CD4-positive, alpha-beta T cell (primary cell): ENCODE measurements around the gene ST14. TPM values are rescaled to one million over a fixed set of nuclear protein-coding genes. Genes with fewer than 3 reads are reported as not detected.
A peak's percentile ranks its signal among the peaks of the same experiment; 100 is the strongest.
"Not testable (repeated sequence)": the region's sequence is repeated elsewhere in the genome, so short reads cannot be mapped to it uniquely, and the experiment has no call there.

Experiments
- ATAC-seq: fragments of 200-7000 bp; cut with Tn5 transposase; one replicate; pipeline ENCODE4 v1.10.0; 2022; ENCODE audit warnings: mild to moderate bottlenecking; ENCODE audit not compliant: poor library complexity
- CTCF ChIA-PET: fragments of 350-600 bp; sonication (Branson Sonifier 250); formaldehyde crosslinking; loops from one replicate; lab custom pipeline; 2021; ENCODE audit warnings: antibody characterized with exemption, inconsistent platforms; lab: Charles Lee
- POLR2A ChIA-PET: fragments of 350-600 bp; sonication (Branson Sonifier 250); formaldehyde crosslinking; loops from one replicate; lab custom pipeline; 2021; ENCODE audit warnings: antibody characterized with exemption, inconsistent platforms; lab: Charles Lee
- DNase-seq, 14 experiments: peaks; one replicate each; pipeline ENCODE4 v3.0.0-alpha.2; 2013 to 2020; ENCODE audit warnings: mixed read lengths in 2 of 14
- H3K27ac ChIP-seq, 2 donors: one replicate each; pipeline versions ENCODE4 v1.5.1 to v1.7.0; 2013; ENCODE audit warnings: low read length in 2 of 2, low read depth in 1 of 2, mild to moderate bottlenecking in 1 of 2
- H3K27me3 ChIP-seq, 2 experiments: 1 replicate in 1 of 2; 2 replicates in 1 of 2; pipeline versions ENCODE4 v1.6.1 to v1.7.0; 2013; ENCODE audit warnings: low read length in 2 of 2, control low read depth in 1 of 2, mild to moderate bottlenecking in 1 of 2, moderate library complexity in 1 of 2; ENCODE audit not compliant: insufficient read depth in 2 of 2, control insufficient read depth in 1 of 2
- H3K36me3 ChIP-seq: one replicate; pipeline ENCODE4 v1.6.1; 2013; ENCODE audit warnings: low read length, control low read depth; ENCODE audit not compliant: insufficient read depth
- H3K4me1 ChIP-seq: one replicate; pipeline ENCODE4 v1.6.1; 2013; ENCODE audit warnings: low read length, control low read depth; ENCODE audit not compliant: insufficient read depth
- H3K4me3 ChIP-seq: one replicate; pipeline ENCODE4 v1.5.1; 2013; ENCODE audit warnings: mild to moderate bottlenecking, low read length, moderate library complexity
- H3K9me3 ChIP-seq, 2 experiments: 1 replicate in 1 of 2; 2 replicates in 1 of 2; pipeline versions ENCODE4 v1.6.1 to v1.7.0; 2013; ENCODE audit warnings: low read length in 2 of 2, mild to moderate bottlenecking in 2 of 2, control low read depth in 1 of 2, moderate library complexity in 1 of 2; ENCODE audit not compliant: control insufficient read depth in 1 of 2, insufficient read depth in 1 of 2
- H3K27ac Mint-ChIP-seq: one replicate; pipeline ENCODE4 v1.8.0; 2020; ENCODE audit warnings: mixed read lengths
- H3K27me3 Mint-ChIP-seq: one replicate; pipeline ENCODE4 v1.8.0; 2021; ENCODE audit warnings: mixed read lengths
- H3K36me3 Mint-ChIP-seq: one replicate; pipeline ENCODE4 v1.8.0; 2021; ENCODE audit warnings: low read depth, mixed read lengths
- H3K4me1 Mint-ChIP-seq: one replicate; pipeline ENCODE4 v1.8.0; 2021; ENCODE audit warnings: low read depth, mixed read lengths
- H3K4me3 Mint-ChIP-seq: one replicate; pipeline ENCODE4 v1.8.0; 2020; ENCODE audit warnings: mild to moderate bottlenecking, mixed read lengths
- H3K9me3 Mint-ChIP-seq: one replicate; pipeline ENCODE4 v1.8.0; 2020; ENCODE audit warnings: mixed read lengths
- intact Hi-C, 2 experiments: fragments of 100-400 bp; cut with DNase I in 1 of 2; cut with micrococcal nuclease in 1 of 2; formaldehyde crosslinking; loops; one replicate each; pipeline versions ENCODE4 v1.15.1 to v1.9.0; 2023 to 2025; cut with DNase I, micrococcal nuclease
- total RNA-seq, 174 experiments: library from RNA in 2 of 174; stranded (reverse) in 2 of 174; gene quantifications; one replicate each; pipeline ENCODE4 v1.2.3 and lab custom pipeline; 2021 to 2026
- TF ChIP-seq, protein P1 (sequence below): fragments of 200-600 bp; IDR thresholded peaks from one replicate; pipeline ENCODE4 v1.8.0; 2022; ENCODE audit warnings: antibody characterized with exemption, mild to moderate bottlenecking

ST14 gene
- total RNA-seq, 2 experiments from 2014 or later = 0.25 to 0.31 TPM

DNA sequence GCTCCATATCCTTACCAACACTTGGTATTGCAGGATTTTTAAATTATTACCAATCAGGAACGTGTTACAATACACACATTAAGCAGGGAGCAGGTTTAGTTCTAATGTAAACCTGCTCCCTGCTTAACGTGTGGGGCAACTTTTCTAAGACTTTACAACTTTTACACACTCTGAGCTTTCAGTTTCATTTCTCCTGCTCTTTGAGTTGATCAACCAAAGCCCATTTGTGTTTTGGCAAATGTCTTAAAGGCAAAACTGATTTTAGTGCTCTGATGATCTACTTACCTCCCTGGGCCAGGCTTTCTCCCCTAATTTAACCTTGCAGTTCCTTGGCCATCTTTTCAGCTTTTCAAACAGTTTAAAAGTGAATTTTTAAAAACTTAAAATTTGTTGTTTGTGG is 84.2 kb downstream of the ST14 start:
- intact Hi-C loops = no loop called here
- Histone ChIP-seq H3K27ac (no peak overlapping the region), H3K4me3 (no peak overlapping the region), H3K27me3 (no peaks in the 10 kb centered on the region), H3K9me3 (no peaks in the 10 kb centered on the region), H3K36me3 (peaks cover 9% of the 10 kb centered on the region), H3K4me1 (no peaks in the 10 kb centered on the region)
- H3K4me1 Mint-ChIP-seq = peaks cover 33% of the 10 kb centered on the region
- ATAC-seq (no peak), DNase-seq (peak in 2 of 14 experiments; percentile 3 to 23)
- no peak overlapping the region for H3K4me3 Mint-ChIP-seq
- H3K9me3 Mint-ChIP-seq = no peaks in the 10 kb centered on the region
- ChIA-PET POLR2A (interaction anchor here (0.6 kb wide), 1 partner anchor 69 kb away, joined by 3 read pairs; no protein-coding TSS in a partner anchor), CTCF (no interaction called here)
- H3K27ac Mint-ChIP-seq = peak overlapping the region; percentile 25
- H3K36me3 Mint-ChIP-seq = peaks cover 26% of the 10 kb centered on the region
- TF ChIP-seq, protein P1, sequence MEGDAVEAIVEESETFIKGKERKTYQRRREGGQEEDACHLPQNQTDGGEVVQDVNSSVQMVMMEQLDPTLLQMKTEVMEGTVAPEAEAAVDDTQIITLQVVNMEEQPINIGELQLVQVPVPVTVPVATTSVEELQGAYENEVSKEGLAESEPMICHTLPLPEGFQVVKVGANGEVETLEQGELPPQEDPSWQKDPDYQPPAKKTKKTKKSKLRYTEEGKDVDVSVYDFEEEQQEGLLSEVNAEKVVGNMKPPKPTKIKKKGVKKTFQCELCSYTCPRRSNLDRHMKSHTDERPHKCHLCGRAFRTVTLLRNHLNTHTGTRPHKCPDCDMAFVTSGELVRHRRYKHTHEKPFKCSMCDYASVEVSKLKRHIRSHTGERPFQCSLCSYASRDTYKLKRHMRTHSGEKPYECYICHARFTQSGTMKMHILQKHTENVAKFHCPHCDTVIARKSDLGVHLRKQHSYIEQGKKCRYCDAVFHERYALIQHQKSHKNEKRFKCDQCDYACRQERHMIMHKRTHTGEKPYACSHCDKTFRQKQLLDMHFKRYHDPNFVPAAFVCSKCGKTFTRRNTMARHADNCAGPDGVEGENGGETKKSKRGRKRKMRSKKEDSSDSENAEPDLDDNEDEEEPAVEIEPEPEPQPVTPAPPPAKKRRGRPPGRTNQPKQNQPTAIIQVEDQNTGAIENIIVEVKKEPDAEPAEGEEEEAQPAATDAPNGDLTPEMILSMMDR = no peak
- no peaks in the 10 kb centered on the region for H3K27me3 Mint-ChIP-seq

DNA sequence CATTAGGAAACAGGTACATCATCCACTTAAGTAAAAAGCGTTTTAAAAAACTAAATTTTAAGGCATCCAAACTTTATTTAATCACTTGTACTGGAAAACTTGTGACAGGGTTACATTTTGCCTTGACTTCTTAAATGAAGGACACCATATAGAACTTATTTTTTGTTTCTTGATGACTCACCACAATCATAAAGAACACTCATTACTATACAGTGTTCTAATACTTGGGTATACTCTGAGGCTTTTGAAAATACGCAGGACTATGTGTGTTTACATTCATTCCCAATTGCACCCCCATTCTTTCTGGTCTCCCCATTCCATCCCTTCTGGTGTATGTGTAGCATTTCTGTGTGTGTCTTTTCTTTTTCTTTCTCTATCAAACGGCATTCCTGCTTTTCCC is 85.3 kb downstream of the ST14 start:
- Histone ChIP-seq H3K4me1 (peaks cover 6% of the 10 kb centered on the region), H3K27me3 (no peaks in the 10 kb centered on the region), H3K27ac (no peak overlapping the region), H3K36me3 (peaks cover 3% of the 10 kb centered on the region), H3K9me3 (no peaks in the 10 kb centered on the region), H3K4me3 (no peak overlapping the region)
- no peak for DNase-seq
- Mint-ChIP-seq H3K27me3 (no peaks in the 10 kb centered on the region), H3K36me3 (peaks cover 21% of the 10 kb centered on the region), H3K27ac (no peak overlapping the region), H3K4me1 (peaks cover 41% of the 10 kb centered on the region), H3K4me3 (no peak overlapping the region), H3K9me3 (no peaks in the 10 kb centered on the region)
- TF ChIP-seq, protein P1 = no peak
- intact Hi-C loops = no loop called here
- ATAC-seq = no peak
- CTCF ChIA-PET = no interaction called here
- POLR2A ChIA-PET = no interaction called here

DNA sequence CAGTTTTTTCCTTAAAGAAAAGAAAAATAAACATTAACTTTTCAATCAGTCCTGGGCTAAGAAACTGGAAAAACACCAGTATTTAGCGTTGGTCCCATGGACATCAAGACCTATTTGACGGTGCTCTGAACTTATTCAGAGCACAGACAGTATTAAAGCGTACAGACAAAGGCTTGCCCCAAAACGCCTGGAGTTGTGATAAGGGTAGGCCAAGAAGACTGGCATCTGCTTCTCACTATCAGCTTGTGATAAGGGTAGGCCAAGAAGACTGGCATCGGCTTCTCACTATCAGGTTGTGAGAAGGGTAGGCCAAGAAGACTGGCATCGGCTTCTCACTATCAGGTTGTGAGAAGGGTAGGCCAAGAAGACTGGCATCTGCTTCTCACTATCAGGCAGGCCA is 85.8 kb downstream of the ST14 start:
- H3K9me3 Mint-ChIP-seq, H3K27me3 Mint-ChIP-seq, H3K4me1 ChIP-seq, H3K27ac ChIP-seq, H3K36me3 ChIP-seq, H3K27me3 ChIP-seq, POLR2A ChIA-PET, ATAC-seq, H3K4me3 ChIP-seq, intact Hi-C loops, H3K27ac Mint-ChIP-seq, H3K4me3 Mint-ChIP-seq, H3K9me3 ChIP-seq, DNase-seq: not testable (repeated sequence)
- CTCF ChIA-PET = interaction anchor here (1.2 kb wide), 1 partner anchor 10 kb away, joined by 3 read pairs; no protein-coding TSS in a partner anchor
- peaks cover 21% of the 10 kb centered on the region for H3K36me3 Mint-ChIP-seq
- peaks cover 42% of the 10 kb centered on the region for H3K4me1 Mint-ChIP-seq

DNA sequence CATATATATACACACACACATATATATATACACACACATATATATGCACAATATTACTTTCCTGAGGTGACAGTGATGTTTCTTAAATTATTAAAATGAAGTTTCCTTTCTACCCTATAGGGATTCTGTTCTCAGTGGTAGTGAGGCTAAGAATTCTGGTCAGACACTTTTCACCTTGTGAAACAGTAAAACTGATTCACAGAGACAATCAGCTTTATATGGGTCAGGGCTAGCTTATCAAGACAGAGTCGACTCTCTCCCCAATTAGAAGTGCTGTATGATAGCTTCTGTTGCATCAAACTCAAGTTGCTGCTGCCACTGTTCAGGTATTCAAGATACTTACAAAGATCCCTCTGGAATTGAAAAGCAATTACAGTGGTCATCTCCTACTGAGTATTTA is 86.7 kb downstream of the ST14 start:
- TF ChIP-seq, protein P1 = no peak
- peaks cover 6% of the 10 kb centered on the region for H3K36me3 ChIP-seq
- no peaks in the 10 kb centered on the region for H3K27me3 Mint-ChIP-seq
- ATAC-seq (no peak), DNase-seq (no peak)
- CTCF ChIA-PET = interaction anchor here (1.2 kb wide), 1 partner anchor 9 kb away, joined by 3 read pairs; no protein-coding TSS in a partner anchor
- no peaks in the 10 kb centered on the region for H3K9me3 ChIP-seq
- no peak overlapping the region for H3K27ac ChIP-seq
- POLR2A ChIA-PET = no interaction called here
- H3K27me3 ChIP-seq = no peaks in the 10 kb centered on the region
- no peak overlapping the region for H3K4me3 Mint-ChIP-seq
- no peaks in the 10 kb centered on the region for H3K9me3 Mint-ChIP-seq
- peaks cover 26% of the 10 kb centered on the region for H3K36me3 Mint-ChIP-seq
- intact Hi-C loops = no loop called here
- H3K4me3 ChIP-seq = no peak overlapping the region
- H3K27ac Mint-ChIP-seq = no peak overlapping the region
- H3K4me1 Mint-ChIP-seq = peaks cover 51% of the 10 kb centered on the region
- peaks cover 7% of the 10 kb centered on the region for H3K4me1 ChIP-seq
